Vagina (tissue), 2 donors: Measurements from ENCODE around the gene NFU1.

Experiments used
- POLR2AphosphoS5 ChIP-seq, 2 donors: sonication (generic); formaldehyde crosslinking; IDR thresholded peaks; one replicate each; pipeline ENCODE4 v1.9.0; 2017; ENCODE audit warnings: antibody characterized with exemption in 2 of 2, mild to moderate bottlenecking in 2 of 2, low read depth in 1 of 2; ENCODE audit not compliant: insufficient read depth in 1 of 2
- TF ChIP-seq, protein P1 (sequence below), 3 experiments: fragments of 450-650 bp in 2 of 3; fragments of 200-600 bp in 1 of 3; sonication (generic) in 1 of 3; IDR thresholded peaks; one replicate each; pipeline ENCODE4 v1.5.1; 2017 to 2019; ENCODE audit warnings: antibody characterized with exemption in 3 of 3, mild to moderate bottlenecking in 2 of 3, moderate library complexity in 2 of 3

DNA sequence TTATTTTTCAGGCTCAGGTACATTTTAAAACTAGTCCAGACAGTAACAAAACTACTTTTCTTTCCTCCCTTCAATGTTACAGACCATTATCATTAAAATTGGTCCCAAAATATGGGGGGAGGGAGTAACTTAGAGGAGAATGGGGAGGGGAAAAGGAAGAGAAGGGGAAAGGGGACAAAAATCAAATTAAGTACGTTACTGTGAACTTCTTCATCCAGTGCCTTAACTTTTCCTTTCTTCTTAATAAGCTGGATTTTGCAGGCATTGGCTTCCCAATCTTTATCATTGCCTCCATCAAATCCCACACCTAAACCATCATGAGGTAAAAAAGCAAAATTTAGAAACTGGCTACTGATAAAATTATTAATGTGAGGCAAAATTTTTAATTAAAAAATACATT lies 67.4 kb downstream of the NFU1 start:
- TF ChIP-seq, protein P1, sequence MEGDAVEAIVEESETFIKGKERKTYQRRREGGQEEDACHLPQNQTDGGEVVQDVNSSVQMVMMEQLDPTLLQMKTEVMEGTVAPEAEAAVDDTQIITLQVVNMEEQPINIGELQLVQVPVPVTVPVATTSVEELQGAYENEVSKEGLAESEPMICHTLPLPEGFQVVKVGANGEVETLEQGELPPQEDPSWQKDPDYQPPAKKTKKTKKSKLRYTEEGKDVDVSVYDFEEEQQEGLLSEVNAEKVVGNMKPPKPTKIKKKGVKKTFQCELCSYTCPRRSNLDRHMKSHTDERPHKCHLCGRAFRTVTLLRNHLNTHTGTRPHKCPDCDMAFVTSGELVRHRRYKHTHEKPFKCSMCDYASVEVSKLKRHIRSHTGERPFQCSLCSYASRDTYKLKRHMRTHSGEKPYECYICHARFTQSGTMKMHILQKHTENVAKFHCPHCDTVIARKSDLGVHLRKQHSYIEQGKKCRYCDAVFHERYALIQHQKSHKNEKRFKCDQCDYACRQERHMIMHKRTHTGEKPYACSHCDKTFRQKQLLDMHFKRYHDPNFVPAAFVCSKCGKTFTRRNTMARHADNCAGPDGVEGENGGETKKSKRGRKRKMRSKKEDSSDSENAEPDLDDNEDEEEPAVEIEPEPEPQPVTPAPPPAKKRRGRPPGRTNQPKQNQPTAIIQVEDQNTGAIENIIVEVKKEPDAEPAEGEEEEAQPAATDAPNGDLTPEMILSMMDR (IDR thresholded peaks at IDR 0.05): no peak
- no peak for TF ChIP-seq POLR2AphosphoS5 (IDR thresholded peaks at IDR 0.05; ENCODE audit: insufficient read depth in 1 of 2, low read depth in 1 of 2)
